GM21360 (cell line): Measurements from ENCODE around the gene B4GALT5.

Experiments
- ATAC-seq: cut with Tn5 transposase; IDR thresholded peaks from one replicate; pipeline ENCODE4 v1.9.1; 2021; ENCODE audit warnings: mild to moderate bottlenecking, moderate library complexity; ENCODE audit not compliant: unreplicated experiment

Gene B4GALT5

DNA sequence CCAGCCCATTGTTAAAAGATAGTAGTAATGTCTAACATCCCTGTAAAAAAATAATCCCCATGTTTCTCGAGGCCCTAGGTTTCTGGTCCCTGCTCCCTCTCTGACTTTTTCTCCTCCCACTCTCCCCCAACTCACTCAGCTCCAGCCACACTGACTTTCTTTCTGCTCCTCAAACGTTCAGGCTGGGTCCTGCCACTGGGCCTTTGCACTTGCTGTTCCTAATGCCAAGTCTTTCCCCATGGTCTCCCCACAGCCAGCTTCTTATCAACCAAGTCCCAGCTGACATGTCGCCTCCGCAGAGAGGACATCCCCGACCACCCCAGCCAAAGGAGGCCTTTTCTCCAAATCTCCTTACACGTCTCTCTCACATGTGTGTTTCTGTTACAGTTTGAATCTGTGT lies 123.9 kb downstream of the B4GALT5 start:
- ATAC-seq, result no peak

DNA sequence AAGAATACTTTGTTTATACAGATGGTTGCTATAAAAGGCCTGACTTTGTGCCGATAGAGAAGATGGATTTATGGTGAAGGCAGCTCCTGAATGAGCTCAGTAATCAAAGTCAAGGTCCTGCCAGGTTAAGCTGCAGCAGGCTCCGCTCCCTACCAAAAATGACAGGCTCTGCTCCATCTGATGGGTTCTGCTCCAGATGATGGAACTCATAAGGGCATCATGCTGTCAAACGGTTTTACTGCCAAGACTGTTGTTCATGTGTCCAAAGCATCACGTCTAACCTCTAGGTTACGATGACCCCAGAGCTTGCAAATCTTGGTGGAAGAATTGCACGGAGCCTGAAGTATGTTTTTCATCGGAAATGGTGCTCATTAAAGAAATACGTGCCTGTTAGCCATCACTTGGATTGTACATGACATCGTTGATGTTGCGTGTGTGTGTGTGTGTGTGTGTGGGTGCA lies 126.5 kb downstream of the B4GALT5 start:
- no peak for ATAC-seq

- ATAC-seq, result no peak
Observed at GRCh38 chr20:49585585-49586245, 128.0 kb downstream of the B4GALT5 start.

GRCh38 chr20:49584418-49585382 lies 129.0 kb downstream of the B4GALT5 start:
- ATAC-seq, result no peak

- ATAC-seq, result no peak
Observed at GRCh38 chr20:49583669-49584417, 129.8 kb downstream of the B4GALT5 start.

DNA sequence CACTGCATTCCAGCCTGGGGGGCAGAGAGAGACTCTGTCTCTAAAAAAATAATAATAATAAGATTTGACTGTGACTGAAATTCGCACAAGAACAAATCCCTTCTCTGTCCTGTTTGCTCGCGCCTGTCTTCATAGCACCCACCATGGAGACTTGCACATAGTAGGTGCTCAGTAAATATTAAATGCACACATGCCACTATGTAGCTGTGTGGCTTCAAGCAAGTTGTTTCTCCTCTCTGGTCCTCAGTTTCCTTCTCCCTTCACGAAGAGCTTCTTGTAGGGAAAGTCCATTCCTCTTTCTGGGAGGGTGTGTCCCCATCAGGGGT lies 130.4 kb downstream of the B4GALT5 start:
- no peak for ATAC-seq
